K562 (cell line): ENCODE measurements around the gene TYW5. TPM values are rescaled to one million over a fixed set of nuclear protein-coding genes. Genes with fewer than 3 reads are reported as not detected.
"Not testable (repeated sequence)": the region's sequence is repeated elsewhere in the genome, so short reads cannot be mapped to it uniquely, and the experiment has no call there.

Experiments used
- ATAC-seq: fragments of 200-7000 bp; cut with Tn5 transposase; 3 replicates; pipeline ENCODE4 v1.9.1; 2020; ENCODE audit warnings: moderate library complexity
- BruUV-seq: library from RNA; stranded (reverse); fragments of 400-500 nt; replicated peaks from 2 replicates; lab custom pipeline; 2021; lab: Mats Ljungman, UMichigan
- CTCF ChIA-PET: fragments of 300-600 bp; formaldehyde crosslinking; extraction: SDS; loops from one replicate; lab custom pipeline; 2021; ENCODE audit warnings: low intra/inter-chr PET ratio; lab: Yijun Ruan, JAX
- POLR2A ChIA-PET: fragments of 300-600, 350-650 bp; sonication (Branson Sonifier 250); formaldehyde crosslinking; extraction: SDS; loops from one replicate; lab custom pipeline; 2021; ENCODE audit warnings: antibody characterized with exemption, inconsistent platforms; lab: Yijun Ruan, JAX
- DNase-seq, 4 experiments: peaks; one replicate each; pipeline versions ENCODE4 v3.0.0 to v3.0.0-alpha.2; 2011 to 2018; ENCODE audit warnings: low spot score in 3 of 4, mixed read lengths in 3 of 4; ENCODE audit errors: extremely low read depth in 1 of 4
- FAIRE-seq: peaks from 2 replicates; lab custom pipeline; 2011; peaks lifted over from hg19 to GRCh38; lab: Jason Lieb, UNC
- H2AFZ ChIP-seq: 2 replicates; pipeline ENCODE4 v1.6.0; 2011; ENCODE audit warnings: low read depth, low read length, control low read depth, inconsistent platforms
- H3K27ac ChIP-seq: fragments of 200-600 bp; 3 replicates; pipeline ENCODE4 v1.8.0; 2011; ENCODE audit warnings: low read depth, mild to moderate bottlenecking, control low read depth, inconsistent platforms, low read length, moderate library complexity, mixed read lengths; ENCODE audit errors: extremely low read depth
- H3K27me3 ChIP-seq, 2 experiments: fragments of 300-600 bp in 1 of 2; 2 replicates in 1 of 2; 3 replicates in 1 of 2; pipeline versions ENCODE4 v1.6.0 to v1.8.0; 2011; ENCODE audit warnings: inconsistent platforms in 2 of 2, low read length in 2 of 2, mild to moderate bottlenecking in 1 of 2, mixed read lengths in 1 of 2, moderate library complexity in 1 of 2; ENCODE audit not compliant: control insufficient read depth in 2 of 2, insufficient read depth in 2 of 2
- H3K36me3 ChIP-seq: fragments of 300-600 bp; 3 replicates; pipeline ENCODE4 v1.8.0; 2011; ENCODE audit warnings: mild to moderate bottlenecking, low read length, inconsistent platforms; ENCODE audit not compliant: control insufficient read depth, insufficient read depth
- H3K4me1 ChIP-seq, 2 experiments: fragments of 200-600 bp in 1 of 2; replicated peaks in 1 of 2; 2 replicates in 1 of 2; 3 replicates in 1 of 2; pipeline versions ENCODE4 v1.5.1 to v1.8.0; 2011; ENCODE audit warnings: inconsistent platforms in 2 of 2, low read length in 2 of 2, mild to moderate bottlenecking in 1 of 2, mixed read lengths in 1 of 2, moderate library complexity in 1 of 2; ENCODE audit not compliant: control insufficient read depth in 2 of 2, insufficient read depth in 2 of 2
- H3K4me2 ChIP-seq: 2 replicates; pipeline ENCODE4 v1.6.1; 2011; ENCODE audit warnings: low read length, control low read depth, inconsistent platforms, mixed read lengths; ENCODE audit not compliant: insufficient read depth
- H3K4me3 ChIP-seq: fragments of 200-600 bp; sonication (generic), shearing (Covaris generic); 2 replicates; pipeline ENCODE4 v1.5.1; 2016; ENCODE audit warnings: control low read depth, inconsistent platforms
- H3K79me2 ChIP-seq: fragments of 200-600 bp; 3 replicates; pipeline ENCODE4 v1.8.0; 2011; ENCODE audit warnings: low read length, inconsistent platforms; ENCODE audit not compliant: control insufficient read depth, insufficient read depth
- H3K9ac ChIP-seq, 2 experiments: 2 replicates each; pipeline versions ENCODE4 v1.6.0 to v1.6.1; 2011; ENCODE audit warnings: low read depth in 2 of 2, low read length in 2 of 2, control low read depth in 1 of 2, inconsistent platforms in 1 of 2, mild to moderate bottlenecking in 1 of 2, mixed read lengths in 1 of 2; ENCODE audit not compliant: insufficient read depth in 1 of 2
- H3K9me1 ChIP-seq: one replicate; pipeline ENCODE4 v1.6.0; 2011; ENCODE audit warnings: inconsistent platforms, mild to moderate bottlenecking, low read length, moderate library complexity; ENCODE audit not compliant: control insufficient read depth, insufficient read depth
- H3K9me3 ChIP-seq: replicated peaks from 2 replicates; pipeline ENCODE4 v1.5.1; 2011; ENCODE audit warnings: low read depth, low read length, inconsistent platforms; ENCODE audit not compliant: control insufficient read depth, insufficient read depth
- H4K20me1 ChIP-seq: replicated peaks from 2 replicates; pipeline ENCODE4 v1.6.1; 2011; ENCODE audit warnings: low read length, inconsistent platforms, mixed read lengths; ENCODE audit not compliant: control insufficient read depth, insufficient read depth
- BCOR ChIP-seq: fragments of 450-650 bp; IDR thresholded peaks from 2 replicates; pipeline ENCODE4 v1.6.1; 2016
- KDM1A ChIP-seq, 2 experiments: fragments of 450-650 bp; IDR thresholded peaks; 2 replicates each; pipeline ENCODE4 v1.6.1; 2016; ENCODE audit warnings: mild to moderate bottlenecking in 2 of 2
- NFE2 ChIP-seq: IDR thresholded peaks from 2 replicates; pipeline ENCODE4 v1.6.1; 2014; ENCODE audit warnings: antibody characterized with exemption, low read depth
- SMARCA5 ChIP-seq: fragments of 450-650 bp; IDR thresholded peaks from 2 replicates; pipeline ENCODE4 v1.6.1; 2016
- ZNF121 ChIP-seq: sonication (generic); formaldehyde crosslinking; conservative IDR thresholded peaks from 2 replicates; pipeline ENCODE4 v1.8.0; 2022; ENCODE audit warnings: missing genetic modification reagents
- WGBS: fragments of 100-300 bp; shearing (Covaris generic); methylation state at CpG from one replicate; pipeline ENCODE4 v1.1.6; 2016; ENCODE audit warnings: low coverage, mixed read lengths; ENCODE audit not compliant: insufficient coverage; ENCODE audit errors: missing lambda C conversion rate; 5-methylcytosine and 5-hydroxymethylcytosine counted together
- in situ Hi-C: fragments of 300-500 bp; cut with MboI; formaldehyde crosslinking; loops from 4 replicates; pipeline ENCODE4 v1.15.0; 2018; ENCODE audit warnings: inconsistent platforms, mixed read lengths
- intact Hi-C: fragments of 100-400 bp; cut with micrococcal nuclease; formaldehyde crosslinking; loops from 2 replicates; pipeline ENCODE4 v1.14.2; 2022
- polyA plus RNA-seq, 8 experiments: library from polyadenylated mRNA; depleted of rRNA in 4 of 8; stranded (reverse) in 5 of 8; unstranded in 3 of 8; fragments of >200 nt; fragmentation: Nextera tagmentation in 2 of 8; fragmentation: Illumina TruSeq in 1 of 8; extraction: Ambion mirVana in 2 of 8; extraction: Trizol in 1 of 8; gene quantifications; 2 replicates each; pipeline versions ENCODE4 v1.2.1 to v1.2.3, GENCODE V29; 2011 to 2014; ENCODE audit warnings: inconsistent platforms in 1 of 8, missing spikeins in 1 of 8
- total RNA-seq, 7 experiments: library from RNA; depleted of rRNA in 6 of 7; stranded (reverse); fragments of >200 nt in 6 of 7; fragmentation: Illumina TruSeq in 2 of 7; extraction: Trizol in 2 of 7; gene quantifications; 2 replicates each; pipeline versions ENCODE4 v1.2.1 to v1.2.3, GENCODE V29; 2011 to 2021; ENCODE audit warnings: low replicate concordance in 1 of 7
- TF ChIP-seq, protein P1 (sequence below): fragments of 450-650 bp; IDR thresholded peaks from 2 replicates; pipeline ENCODE4 v1.6.1; 2016

The TYW5 gene
- total and polyA plus RNA-seq, 9 of the 15 experiments (the other 6 are each of a cell fraction or from before 2014, with no cell fraction given), result 3.6 to 7.7 (median 4.6) TPM

DNA sequence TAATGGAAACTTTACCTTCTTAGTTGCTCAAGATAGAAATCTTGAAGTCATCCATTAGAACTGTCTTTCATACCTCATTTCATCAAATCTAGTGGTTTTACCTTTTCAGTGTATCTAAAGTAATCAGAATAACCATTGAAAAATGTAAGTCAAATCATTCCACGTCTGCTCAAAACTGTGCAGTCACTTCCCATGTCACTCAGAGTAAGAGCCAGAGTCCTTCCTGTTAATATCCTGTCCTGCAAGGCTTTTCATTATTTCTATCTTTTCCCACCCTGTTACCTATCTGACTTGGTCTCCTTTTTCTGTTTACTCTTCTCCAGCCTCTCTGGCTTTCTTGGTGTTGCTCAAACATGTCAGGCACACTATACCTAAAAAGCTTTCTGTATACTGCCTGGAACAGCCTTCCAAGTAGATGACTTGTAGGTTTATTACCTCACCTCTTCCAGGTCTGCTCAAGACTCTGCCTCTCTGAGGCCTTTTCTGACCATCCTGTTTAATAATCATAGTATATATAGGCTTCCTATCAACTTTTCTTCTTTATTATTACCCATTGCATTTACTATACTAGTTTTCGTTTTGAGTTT lies 40.8 kb downstream of the TYW5 start:
- peak overlapping the region; percentile 24; the same call in 1 of the 2 replicates for H3K4me2 ChIP-seq
- in situ Hi-C loops (no loop called here), intact Hi-C loops (no loop called here)
- TF ChIP-seq, protein P1, sequence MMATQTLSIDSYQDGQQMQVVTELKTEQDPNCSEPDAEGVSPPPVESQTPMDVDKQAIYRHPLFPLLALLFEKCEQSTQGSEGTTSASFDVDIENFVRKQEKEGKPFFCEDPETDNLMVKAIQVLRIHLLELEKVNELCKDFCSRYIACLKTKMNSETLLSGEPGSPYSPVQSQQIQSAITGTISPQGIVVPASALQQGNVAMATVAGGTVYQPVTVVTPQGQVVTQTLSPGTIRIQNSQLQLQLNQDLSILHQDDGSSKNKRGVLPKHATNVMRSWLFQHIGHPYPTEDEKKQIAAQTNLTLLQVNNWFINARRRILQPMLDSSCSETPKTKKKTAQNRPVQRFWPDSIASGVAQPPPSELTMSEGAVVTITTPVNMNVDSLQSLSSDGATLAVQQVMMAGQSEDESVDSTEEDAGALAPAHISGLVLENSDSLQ, result peak; percentile 60; the same call in 1 of the 2 replicates
- no peak for TF ChIP-seq NFE2
- no peak overlapping the region for H3K27ac ChIP-seq
- no peak for FAIRE-seq
- POLR2A ChIA-PET, result no interaction called here
- no peak overlapping the region for H3K9ac ChIP-seq
- no peak for DNase-seq
- peaks cover 52% of the 10 kb centered on the region for H3K36me3 ChIP-seq
- H3K4me1 ChIP-seq, result peaks cover 3 to 10% of the 10 kb centered on the region in 2 experiments; a peak in 3 of 5 replicates
- no peaks in the 10 kb centered on the region for H3K27me3 ChIP-seq
- WGBS, result 60% methylated on average over 2 of the region's 2 CpGs
- H2AFZ ChIP-seq, result no peak overlapping the region
- no peak overlapping the region for H3K4me3 ChIP-seq
- no peak for ATAC-seq
- peaks cover 73% of the 10 kb centered on the region for H3K79me2 ChIP-seq
- H3K9me3 ChIP-seq, result peaks cover 14% of the 10 kb centered on the region
- H4K20me1 ChIP-seq, result no peaks in the 10 kb centered on the region
- BruUV-seq, result no TSS peak
- H3K9me1 ChIP-seq, result no peaks in the 10 kb centered on the region
- CTCF ChIA-PET, result no interaction called here

DNA sequence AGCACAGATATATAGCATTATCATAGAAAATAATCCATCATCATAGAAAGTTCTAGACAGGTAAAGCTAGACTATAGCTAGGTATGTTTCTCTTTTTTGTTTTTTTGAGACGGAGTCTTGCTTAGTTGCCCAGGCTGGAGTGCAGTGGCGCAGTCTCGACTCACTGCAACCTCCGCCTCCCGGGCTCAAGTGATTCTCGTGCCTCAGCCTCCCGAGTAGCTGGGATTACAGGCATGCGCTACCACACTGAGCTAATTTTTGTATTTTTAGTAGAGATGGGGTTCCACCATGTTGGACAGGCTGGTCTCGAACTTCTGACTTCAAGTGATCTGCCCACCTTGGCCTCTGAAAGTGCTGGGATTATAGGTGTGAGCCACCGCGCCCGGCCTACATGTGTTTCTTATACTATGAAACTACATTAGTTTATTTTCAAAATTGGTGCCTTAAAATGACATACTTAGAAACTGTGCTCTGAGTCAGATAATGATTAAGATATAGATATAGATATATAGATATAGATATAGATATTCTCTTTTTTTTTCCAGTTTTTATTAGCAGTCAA lies 42.7 kb downstream of the TYW5 start:
- H3K27me3 ChIP-seq, H3K9me1 ChIP-seq, BruUV-seq, CTCF ChIA-PET, FAIRE-seq, DNase-seq, H2AFZ ChIP-seq, in situ Hi-C loops, H4K20me1 ChIP-seq, intact Hi-C loops: not testable (repeated sequence)
- TF ChIP-seq BCOR (0 out of 2 replicates have a peak, but pooled peaks have one; percentile 42), ZNF121 (CRISPR knock-in tag) (peak; percentile 36; the same call in 1 of the 2 replicates), KDM1A (IDR thresholded peaks at IDR 0.05) (0 out of 4 replicates have a peak, but pooled peaks of 1 of the 2 experiments have one; percentile 11), SMARCA5 (0 out of 2 replicates have a peak, but pooled peaks have one; percentile 45)
- POLR2A ChIA-PET, result interaction anchor here (0.6 kb wide), 1 partner anchor 613 kb away, joined by 3 read pairs; no protein-coding TSS in a partner anchor
- Histone ChIP-seq H3K4me2 (peak overlapping the region; percentile 96), H3K9ac (peak overlapping the region; percentile 84 to 91), H3K9me3 (peaks cover 14% of the 10 kb centered on the region), H3K27ac (peak overlapping the region; percentile 95), H3K4me3 (peak overlapping the region; percentile 90), H3K79me2 (peaks cover 58% of the 10 kb centered on the region), H3K36me3 (peaks cover 38% of the 10 kb centered on the region; the same call in 2 of the 3 replicates), H3K4me1 (peaks cover 3 to 10% of the 10 kb centered on the region in 2 experiments; a peak in 3 of 5 replicates)
- 0% methylated on average over 7 of the region's 12 CpGs for WGBS
- ATAC-seq, result 0 out of 3 replicates have a peak, but pooled peaks have one; percentile 3
